HL-60 (cell line): ENCODE data around the gene CD3G.

ENCODE experiments used
- DNase-seq, 2 experiments: peaks; one replicate each; pipeline ENCODE4 v3.0.0-alpha.2; 2010 to 2020; ENCODE audit warnings: low read depth in 1 of 2, low spot score in 1 of 2
- H3K27ac ChIP-seq: fragments of 250-450 bp; sonication (Bioruptor Pico); replicated peaks from 2 replicates; pipeline ENCODE4 v1.5.1; 2020; ENCODE audit warnings: mild to moderate bottlenecking, moderate library complexity
- H3K27me3 ChIP-seq: fragments of 250-450 bp; sonication (Bioruptor Pico); 2 replicates; pipeline ENCODE4 v1.5.1; 2021; ENCODE audit warnings: mild to moderate bottlenecking, moderate library complexity; ENCODE audit not compliant: insufficient read depth, poor library complexity, severe bottlenecking
- H3K4me3 ChIP-seq: replicated peaks from 2 replicates; pipeline ENCODE4 v1.5.1; 2011; ENCODE audit warnings: mild to moderate bottlenecking, control low read depth, low read length; ENCODE audit not compliant: insufficient read depth
- GABPA ChIP-seq: IDR thresholded peaks from 2 replicates; pipeline ENCODE4 v1.6.1; 2012; ENCODE audit warnings: low read depth
- POLR2AphosphoS5 ChIP-seq: IDR thresholded peaks from 2 replicates; pipeline ENCODE4 v1.6.1; 2012; ENCODE audit warnings: low read depth
- SPI1 ChIP-seq: IDR thresholded peaks from 2 replicates; pipeline ENCODE4 v1.6.1; 2012; ENCODE audit warnings: low read depth, mild to moderate bottlenecking, borderline replicate concordance
- TF ChIP-seq, protein P1 (sequence below): IDR thresholded peaks from one replicate; pipeline ENCODE4 v1.5.1; 2011; ENCODE audit warnings: low read length, control low read depth, inconsistent platforms; ENCODE audit not compliant: insufficient read depth
- TF ChIP-seq, protein P2 (sequence below): IDR thresholded peaks from 2 replicates; pipeline ENCODE4 v1.6.1; 2012; ENCODE audit warnings: low read depth; ENCODE audit not compliant: insufficient replicate concordance

CD3G gene

DNA sequence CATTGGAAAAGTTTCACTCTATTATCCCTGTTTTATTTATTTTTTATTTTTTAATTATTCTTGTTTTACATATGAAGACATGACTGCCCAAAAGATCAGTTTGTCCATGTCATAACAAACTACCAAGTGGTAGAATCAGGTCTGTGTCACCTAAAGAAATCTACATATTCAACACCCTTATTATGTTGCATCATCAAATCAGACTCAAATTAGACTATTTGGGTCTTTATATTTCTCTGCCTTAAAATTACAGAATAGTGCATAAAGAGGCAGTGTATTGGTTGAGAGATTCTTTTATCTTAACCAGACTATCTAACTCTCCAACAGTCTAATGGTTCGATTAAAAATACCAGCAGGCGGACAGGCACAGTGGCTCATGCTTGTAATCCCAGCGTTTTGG is 38.8 kb downstream of the CD3G start:
- H3K4me3 ChIP-seq, result no peak overlapping the region
- H3K27me3 ChIP-seq, result no peaks in the 10 kb centered on the region
- TF ChIP-seq POLR2AphosphoS5 (no peak), SPI1 (no peak), GABPA (no peak)
- TF ChIP-seq, protein P1, sequence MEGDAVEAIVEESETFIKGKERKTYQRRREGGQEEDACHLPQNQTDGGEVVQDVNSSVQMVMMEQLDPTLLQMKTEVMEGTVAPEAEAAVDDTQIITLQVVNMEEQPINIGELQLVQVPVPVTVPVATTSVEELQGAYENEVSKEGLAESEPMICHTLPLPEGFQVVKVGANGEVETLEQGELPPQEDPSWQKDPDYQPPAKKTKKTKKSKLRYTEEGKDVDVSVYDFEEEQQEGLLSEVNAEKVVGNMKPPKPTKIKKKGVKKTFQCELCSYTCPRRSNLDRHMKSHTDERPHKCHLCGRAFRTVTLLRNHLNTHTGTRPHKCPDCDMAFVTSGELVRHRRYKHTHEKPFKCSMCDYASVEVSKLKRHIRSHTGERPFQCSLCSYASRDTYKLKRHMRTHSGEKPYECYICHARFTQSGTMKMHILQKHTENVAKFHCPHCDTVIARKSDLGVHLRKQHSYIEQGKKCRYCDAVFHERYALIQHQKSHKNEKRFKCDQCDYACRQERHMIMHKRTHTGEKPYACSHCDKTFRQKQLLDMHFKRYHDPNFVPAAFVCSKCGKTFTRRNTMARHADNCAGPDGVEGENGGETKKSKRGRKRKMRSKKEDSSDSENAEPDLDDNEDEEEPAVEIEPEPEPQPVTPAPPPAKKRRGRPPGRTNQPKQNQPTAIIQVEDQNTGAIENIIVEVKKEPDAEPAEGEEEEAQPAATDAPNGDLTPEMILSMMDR, result no peak
- TF ChIP-seq, protein P2, sequence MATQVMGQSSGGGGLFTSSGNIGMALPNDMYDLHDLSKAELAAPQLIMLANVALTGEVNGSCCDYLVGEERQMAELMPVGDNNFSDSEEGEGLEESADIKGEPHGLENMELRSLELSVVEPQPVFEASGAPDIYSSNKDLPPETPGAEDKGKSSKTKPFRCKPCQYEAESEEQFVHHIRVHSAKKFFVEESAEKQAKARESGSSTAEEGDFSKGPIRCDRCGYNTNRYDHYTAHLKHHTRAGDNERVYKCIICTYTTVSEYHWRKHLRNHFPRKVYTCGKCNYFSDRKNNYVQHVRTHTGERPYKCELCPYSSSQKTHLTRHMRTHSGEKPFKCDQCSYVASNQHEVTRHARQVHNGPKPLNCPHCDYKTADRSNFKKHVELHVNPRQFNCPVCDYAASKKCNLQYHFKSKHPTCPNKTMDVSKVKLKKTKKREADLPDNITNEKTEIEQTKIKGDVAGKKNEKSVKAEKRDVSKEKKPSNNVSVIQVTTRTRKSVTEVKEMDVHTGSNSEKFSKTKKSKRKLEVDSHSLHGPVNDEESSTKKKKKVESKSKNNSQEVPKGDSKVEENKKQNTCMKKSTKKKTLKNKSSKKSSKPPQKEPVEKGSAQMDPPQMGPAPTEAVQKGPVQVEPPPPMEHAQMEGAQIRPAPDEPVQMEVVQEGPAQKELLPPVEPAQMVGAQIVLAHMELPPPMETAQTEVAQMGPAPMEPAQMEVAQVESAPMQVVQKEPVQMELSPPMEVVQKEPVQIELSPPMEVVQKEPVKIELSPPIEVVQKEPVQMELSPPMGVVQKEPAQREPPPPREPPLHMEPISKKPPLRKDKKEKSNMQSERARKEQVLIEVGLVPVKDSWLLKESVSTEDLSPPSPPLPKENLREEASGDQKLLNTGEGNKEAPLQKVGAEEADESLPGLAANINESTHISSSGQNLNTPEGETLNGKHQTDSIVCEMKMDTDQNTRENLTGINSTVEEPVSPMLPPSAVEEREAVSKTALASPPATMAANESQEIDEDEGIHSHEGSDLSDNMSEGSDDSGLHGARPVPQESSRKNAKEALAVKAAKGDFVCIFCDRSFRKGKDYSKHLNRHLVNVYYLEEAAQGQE, result no peak
- DNase-seq, result no peak
- no peak overlapping the region for H3K27ac ChIP-seq

DNA sequence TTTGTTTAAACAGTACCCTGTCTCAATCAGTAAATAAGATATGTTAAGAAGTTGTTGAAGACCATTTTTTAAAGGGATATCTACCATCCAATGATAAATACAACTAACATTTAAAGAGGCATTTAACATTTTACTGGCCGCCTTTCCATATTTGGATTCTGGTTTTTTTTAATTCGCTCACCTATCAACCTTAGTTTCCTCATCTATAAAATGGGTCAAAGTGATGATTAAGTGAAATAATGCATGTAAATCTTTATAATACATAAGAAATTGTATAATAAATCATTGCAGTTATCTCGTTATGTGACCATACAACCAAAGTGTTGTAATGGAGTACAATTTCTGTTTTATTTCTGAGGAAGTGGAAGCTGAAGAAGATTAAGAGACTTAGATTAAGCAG is 39.5 kb downstream of the CD3G start:
- H3K4me3 ChIP-seq, result no peak overlapping the region
- TF ChIP-seq, protein P2, result no peak
- TF ChIP-seq, protein P1, result no peak
- no peak for TF ChIP-seq GABPA
- no peak for TF ChIP-seq SPI1
- TF ChIP-seq POLR2AphosphoS5, result no peak
- no peaks in the 10 kb centered on the region for H3K27me3 ChIP-seq
- H3K27ac ChIP-seq, result no peak overlapping the region
- no peak for DNase-seq

DNA sequence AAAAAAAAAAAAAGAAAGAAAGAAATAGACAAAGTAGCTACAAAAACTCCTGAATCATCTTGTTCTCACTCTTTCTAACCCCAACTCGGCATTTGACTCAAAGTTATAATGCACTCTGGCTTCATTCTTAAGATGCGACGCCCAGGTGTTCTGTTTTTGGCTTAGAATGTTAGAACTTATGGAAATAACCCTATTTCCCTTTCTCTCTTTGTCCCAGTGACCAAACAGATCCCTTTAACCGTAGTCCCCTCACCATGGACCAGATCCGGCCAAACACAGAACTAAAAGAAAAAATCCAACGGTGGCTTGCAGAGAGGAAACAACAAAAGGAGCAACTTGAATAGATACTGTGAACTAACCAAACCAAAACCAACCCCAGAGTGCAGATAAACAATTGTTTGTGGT is 52.0 kb downstream of the CD3G start:
- DNase-seq, result no peak
- H3K27ac ChIP-seq, result no peak overlapping the region
- no peak overlapping the region for H3K4me3 ChIP-seq
- H3K27me3 ChIP-seq, result no peaks in the 10 kb centered on the region
- TF ChIP-seq, protein P2, result no peak
- TF ChIP-seq, protein P1, result no peak
- TF ChIP-seq POLR2AphosphoS5 (no peak), SPI1 (no peak), GABPA (no peak)
